ENCODE data around the gene NPLOC4.

NPLOC4 gene

DNA sequence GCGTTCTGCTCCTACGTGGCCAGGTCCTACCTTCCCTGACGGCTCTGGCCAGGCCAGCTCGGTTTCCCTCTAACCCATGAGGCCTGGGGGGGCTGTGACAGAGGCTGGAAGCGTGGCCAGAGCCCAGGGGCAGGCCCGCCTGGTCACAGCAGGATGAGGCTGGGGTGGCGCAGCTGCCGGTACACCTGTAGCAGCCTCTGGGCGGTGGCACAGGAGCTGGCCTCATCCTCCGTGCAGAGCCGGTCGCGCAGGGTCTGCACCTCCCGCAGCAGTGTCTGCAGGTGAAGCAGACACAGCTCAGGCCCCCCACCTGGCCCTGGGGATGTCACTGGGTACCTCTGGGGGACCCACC, 96.3 kb downstream of the NPLOC4 start:
- TF ChIP-seq, protein P1, sequence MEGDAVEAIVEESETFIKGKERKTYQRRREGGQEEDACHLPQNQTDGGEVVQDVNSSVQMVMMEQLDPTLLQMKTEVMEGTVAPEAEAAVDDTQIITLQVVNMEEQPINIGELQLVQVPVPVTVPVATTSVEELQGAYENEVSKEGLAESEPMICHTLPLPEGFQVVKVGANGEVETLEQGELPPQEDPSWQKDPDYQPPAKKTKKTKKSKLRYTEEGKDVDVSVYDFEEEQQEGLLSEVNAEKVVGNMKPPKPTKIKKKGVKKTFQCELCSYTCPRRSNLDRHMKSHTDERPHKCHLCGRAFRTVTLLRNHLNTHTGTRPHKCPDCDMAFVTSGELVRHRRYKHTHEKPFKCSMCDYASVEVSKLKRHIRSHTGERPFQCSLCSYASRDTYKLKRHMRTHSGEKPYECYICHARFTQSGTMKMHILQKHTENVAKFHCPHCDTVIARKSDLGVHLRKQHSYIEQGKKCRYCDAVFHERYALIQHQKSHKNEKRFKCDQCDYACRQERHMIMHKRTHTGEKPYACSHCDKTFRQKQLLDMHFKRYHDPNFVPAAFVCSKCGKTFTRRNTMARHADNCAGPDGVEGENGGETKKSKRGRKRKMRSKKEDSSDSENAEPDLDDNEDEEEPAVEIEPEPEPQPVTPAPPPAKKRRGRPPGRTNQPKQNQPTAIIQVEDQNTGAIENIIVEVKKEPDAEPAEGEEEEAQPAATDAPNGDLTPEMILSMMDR (IDR thresholded peaks at IDR 0.05; ENCODE audit: low read depth, low read length, missing control alignments), result no peak
- no peak for DNase-seq (ENCODE audit: low read depth)
- in situ Hi-C loops (cut with HindIII; ENCODE audit: low sequenced_read_pairs), result no loop called here
- H3K4me3 ChIP-seq (ENCODE audit: low read depth, low read length), result no peak overlapping the region

DNA sequence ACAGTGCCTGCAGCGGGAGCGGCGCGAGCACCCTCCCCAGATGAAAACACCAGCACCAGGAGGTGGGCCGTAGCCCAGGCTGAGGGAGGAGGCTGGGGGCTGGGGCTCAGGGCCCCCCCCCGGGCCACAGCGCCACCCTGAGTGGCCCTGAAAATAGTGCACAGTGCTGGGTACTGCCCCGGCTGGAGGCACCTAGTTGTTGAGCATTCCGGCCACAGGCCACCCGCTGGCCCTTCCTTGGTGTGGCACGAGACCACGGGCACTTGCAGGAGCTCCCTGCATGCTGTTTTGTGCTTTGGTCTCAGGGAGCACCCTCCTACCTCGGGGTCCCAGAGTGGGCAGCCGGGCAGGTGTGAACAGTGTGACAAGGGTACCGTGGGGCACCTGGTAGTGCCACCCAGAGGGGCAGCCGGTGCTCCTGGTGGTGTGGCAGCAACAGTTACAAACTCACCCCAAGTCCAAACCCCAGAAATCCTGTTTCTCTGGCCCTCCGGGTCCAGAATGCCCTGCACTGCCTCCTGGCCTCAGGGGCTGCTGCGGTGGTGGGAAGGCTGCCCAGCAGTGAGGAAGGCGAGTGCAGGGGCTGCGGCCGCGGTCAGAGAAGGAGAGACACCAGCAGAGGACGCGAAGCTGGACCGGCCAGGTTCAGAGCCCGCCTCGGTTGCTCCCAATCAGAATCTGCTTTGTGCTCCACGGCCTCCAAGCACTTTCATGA, 96.8 kb downstream of the NPLOC4 start:
- no peak overlapping the region for H3K4me3 ChIP-seq (ENCODE audit: low read depth, low read length)
- in situ Hi-C loops (cut with HindIII; ENCODE audit: low sequenced_read_pairs), result no loop called here
- TF ChIP-seq, protein P1 (IDR thresholded peaks at IDR 0.05; ENCODE audit: low read depth, low read length, missing control alignments), result no peak
- no peak for DNase-seq (ENCODE audit: low read depth)

DNA sequence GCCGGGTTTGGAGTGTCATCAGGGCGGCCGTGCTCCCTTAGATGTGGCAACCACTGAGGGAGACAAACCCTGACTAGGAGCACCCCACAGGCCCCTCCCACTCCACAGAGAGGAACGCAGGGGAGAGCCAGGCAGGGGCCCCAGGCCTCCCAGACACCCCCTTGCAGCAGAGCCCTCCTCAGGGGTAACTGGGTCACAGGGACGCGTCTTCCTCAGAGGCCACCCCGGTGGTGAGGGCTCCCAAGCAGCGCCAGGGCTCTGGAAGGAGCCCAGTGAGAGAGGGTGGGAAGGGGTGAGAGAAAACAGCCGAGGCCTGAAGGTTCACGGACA, 97.4 kb downstream of the NPLOC4 start:
- TF ChIP-seq, protein P1 (IDR thresholded peaks at IDR 0.05; ENCODE audit: low read depth, low read length, missing control alignments), result no peak
- no peak for DNase-seq (ENCODE audit: low read depth)
- no peak overlapping the region for H3K4me3 ChIP-seq (ENCODE audit: low read depth, low read length)
- in situ Hi-C loops (cut with HindIII; ENCODE audit: low sequenced_read_pairs), result no loop called here

DNA sequence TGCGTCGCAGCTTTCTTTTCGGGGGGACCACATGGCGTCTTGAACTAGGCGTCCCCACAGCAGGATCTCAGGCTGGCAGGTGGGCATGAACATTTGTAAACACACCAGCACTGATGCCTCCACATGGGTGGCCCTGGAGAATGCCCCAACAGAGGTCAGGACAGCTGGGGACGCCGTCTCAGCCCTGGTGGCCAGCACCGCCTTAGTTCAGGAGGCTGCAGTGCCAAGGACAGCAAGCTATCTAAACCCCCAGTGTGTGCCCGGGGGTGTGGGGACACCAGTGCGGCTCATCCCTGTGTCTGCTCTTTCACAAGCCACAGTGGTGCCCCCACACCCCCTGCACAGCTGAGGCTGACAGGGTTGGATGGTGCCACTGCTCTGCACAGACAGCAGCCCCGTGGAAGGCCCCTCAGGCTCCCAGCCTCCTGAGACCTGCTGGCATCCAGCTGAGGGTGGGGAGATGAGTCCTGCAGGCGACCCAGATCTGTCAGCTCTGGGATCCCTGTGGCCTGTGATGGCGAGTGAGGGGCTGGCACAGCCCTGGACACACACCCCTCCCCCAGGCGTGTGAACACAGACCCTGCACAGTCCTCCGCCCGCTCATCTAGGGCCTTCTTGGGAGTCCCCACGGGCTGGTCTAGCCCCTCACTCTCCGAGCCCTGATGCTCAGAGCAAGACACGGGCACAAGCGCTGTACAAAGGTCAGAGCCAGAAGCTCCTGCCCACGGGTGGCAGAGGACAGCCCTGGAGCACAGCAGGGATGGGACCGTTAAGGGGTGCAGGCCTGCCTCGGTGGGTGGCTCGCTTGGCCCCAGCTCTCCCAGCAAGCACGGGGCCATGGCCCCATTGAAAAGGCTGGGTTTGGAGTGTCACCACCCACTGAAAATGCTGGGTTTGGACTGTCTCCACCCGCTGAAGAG, 98.0 kb downstream of the NPLOC4 start:
- no peak for DNase-seq (ENCODE audit: low read depth)
- in situ Hi-C loops (cut with HindIII; ENCODE audit: low sequenced_read_pairs), result no loop called here
- no peak overlapping the region for H3K4me3 ChIP-seq (ENCODE audit: low read depth, low read length)
- TF ChIP-seq, protein P1 (IDR thresholded peaks at IDR 0.05; ENCODE audit: low read depth, low read length, missing control alignments), result no peak

DNA sequence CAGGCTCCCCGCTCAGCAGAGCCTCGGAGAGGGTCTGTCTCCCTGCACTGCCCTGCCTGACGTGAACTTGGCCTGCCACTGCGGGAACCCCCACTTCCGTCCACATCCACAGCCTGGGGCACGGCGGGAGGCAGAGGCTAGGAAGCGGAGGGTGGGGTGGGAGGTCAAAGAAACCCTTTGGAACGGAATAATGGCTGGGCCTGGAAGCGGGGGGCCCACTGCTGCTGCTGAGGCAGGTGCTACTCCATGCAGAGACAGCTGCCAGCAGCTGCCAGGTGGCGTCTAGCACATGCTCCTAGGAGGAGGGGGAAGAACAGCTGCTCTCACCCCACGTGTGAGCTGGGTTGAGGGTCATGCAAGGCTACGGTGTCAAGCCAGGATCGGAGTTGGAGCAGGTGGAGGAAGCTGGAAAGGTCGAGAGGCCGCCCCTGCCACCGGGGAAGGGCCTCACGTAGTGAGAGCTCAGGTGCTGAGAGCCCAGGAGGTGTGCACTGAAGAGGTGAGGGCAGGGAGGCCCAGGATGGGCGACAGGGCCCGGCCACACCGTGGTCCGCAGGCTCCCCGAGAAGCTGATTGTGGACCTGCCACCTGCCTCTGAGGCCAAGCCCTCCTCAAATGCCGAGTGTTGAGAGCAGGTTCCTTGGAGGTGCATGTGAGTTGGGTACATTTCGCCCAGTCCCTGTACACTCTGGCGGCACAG, 98.9 kb downstream of the NPLOC4 start:
- in situ Hi-C loops (cut with HindIII; ENCODE audit: low sequenced_read_pairs), result no loop called here
- DNase-seq (ENCODE audit: low read depth), result no peak
- TF ChIP-seq, protein P1 (IDR thresholded peaks at IDR 0.05; ENCODE audit: low read depth, low read length, missing control alignments), result no peak
- H3K4me3 ChIP-seq (ENCODE audit: low read depth, low read length), result no peak overlapping the region

DNA sequence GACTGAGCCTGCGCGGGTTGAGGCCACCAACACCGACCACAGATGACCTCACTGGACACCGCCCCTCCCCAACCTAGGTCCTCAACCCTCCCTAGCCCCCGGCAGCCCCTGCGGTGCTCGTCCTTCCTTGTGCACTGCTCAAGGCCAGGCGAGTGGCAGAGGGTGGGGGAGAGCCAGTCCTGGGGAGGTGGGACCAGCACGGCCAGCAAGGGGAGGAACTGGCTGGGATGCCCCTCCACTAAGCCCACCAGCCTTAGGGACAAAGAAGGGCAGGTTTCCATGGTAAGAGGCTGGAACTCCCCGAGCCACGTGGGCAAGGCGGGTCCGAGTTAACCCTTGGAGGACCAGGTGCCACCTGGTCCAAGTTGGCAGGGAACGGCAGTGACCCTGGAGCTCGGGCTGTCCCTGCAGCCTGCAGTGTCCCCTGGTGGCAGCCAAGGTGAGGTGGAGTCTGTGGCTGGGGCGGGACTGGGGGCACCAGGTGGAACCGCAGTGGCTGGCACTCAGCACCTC, 99.5 kb downstream of the NPLOC4 start:
- no peak overlapping the region for H3K4me3 ChIP-seq (ENCODE audit: low read depth, low read length)
- in situ Hi-C loops (cut with HindIII; ENCODE audit: low sequenced_read_pairs), result no loop called here
- DNase-seq (ENCODE audit: low read depth), result no peak
- TF ChIP-seq, protein P1 (IDR thresholded peaks at IDR 0.05; ENCODE audit: low read depth, low read length, missing control alignments), result peak; percentile 58
